Measurements from ENCODE around the gene HCK.

HCK gene

GRCh38 chr20:32132911-32133549 is 81.0 kb downstream of the HCK start:
- no peak for DNase-seq

GRCh38 chr20:32134026-32134425 is 82.0 kb downstream of the HCK start:
- DNase-seq, result no peak

- no peak for DNase-seq
These were observed 84.0 kb downstream of the HCK start for GRCh38 chr20:32135983-32136515.

- no peak for DNase-seq
These were observed 86.9 kb downstream of the HCK start for GRCh38 chr20:32138921-32139320.

- no peak for DNase-seq
These were observed 87.9 kb downstream of the HCK start for GRCh38 chr20:32139947-32140346.

GRCh38 chr20:32140603-32141002 is 88.6 kb downstream of the HCK start:
- no peak for DNase-seq

GRCh38 chr20:32141465-32141980 is 89.5 kb downstream of the HCK start:
- no peak for DNase-seq

GRCh38 chr20:32142088-32142487 is 90.0 kb downstream of the HCK start:
- no peak for DNase-seq

GRCh38 chr20:32142991-32143390 is 90.9 kb downstream of the HCK start:
- DNase-seq, result no peak

- no peak for DNase-seq
These were observed 93.0 kb downstream of the HCK start for GRCh38 chr20:32144898-32145662.

- no peak for DNase-seq
These were observed 97.6 kb downstream of the HCK start for GRCh38 chr20:32149566-32150170.

GRCh38 chr20:32150291-32150848 is 98.3 kb downstream of the HCK start:
- DNase-seq, result no peak
